Stimulated activated CD8-positive, alpha-beta memory T cell treated with anti-CD3 and anti-CD28 coated beads, Interleukin-12 subunit alpha, Interleukin-12 subunit beta, amount 100 ng/mL, for 24 hours (primary cell): ENCODE data around the gene FERMT2.

Source experiments
- DNase-seq: peaks from one replicate; pipeline ENCODE4 v3.0.0-alpha.2; 2020; ENCODE audit errors: extremely low read depth

Gene FERMT2, protein sequence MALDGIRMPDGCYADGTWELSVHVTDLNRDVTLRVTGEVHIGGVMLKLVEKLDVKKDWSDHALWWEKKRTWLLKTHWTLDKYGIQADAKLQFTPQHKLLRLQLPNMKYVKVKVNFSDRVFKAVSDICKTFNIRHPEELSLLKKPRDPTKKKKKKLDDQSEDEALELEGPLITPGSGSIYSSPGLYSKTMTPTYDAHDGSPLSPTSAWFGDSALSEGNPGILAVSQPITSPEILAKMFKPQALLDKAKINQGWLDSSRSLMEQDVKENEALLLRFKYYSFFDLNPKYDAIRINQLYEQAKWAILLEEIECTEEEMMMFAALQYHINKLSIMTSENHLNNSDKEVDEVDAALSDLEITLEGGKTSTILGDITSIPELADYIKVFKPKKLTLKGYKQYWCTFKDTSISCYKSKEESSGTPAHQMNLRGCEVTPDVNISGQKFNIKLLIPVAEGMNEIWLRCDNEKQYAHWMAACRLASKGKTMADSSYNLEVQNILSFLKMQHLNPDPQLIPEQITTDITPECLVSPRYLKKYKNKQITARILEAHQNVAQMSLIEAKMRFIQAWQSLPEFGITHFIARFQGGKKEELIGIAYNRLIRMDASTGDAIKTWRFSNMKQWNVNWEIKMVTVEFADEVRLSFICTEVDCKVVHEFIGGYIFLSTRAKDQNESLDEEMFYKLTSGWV

DNA sequence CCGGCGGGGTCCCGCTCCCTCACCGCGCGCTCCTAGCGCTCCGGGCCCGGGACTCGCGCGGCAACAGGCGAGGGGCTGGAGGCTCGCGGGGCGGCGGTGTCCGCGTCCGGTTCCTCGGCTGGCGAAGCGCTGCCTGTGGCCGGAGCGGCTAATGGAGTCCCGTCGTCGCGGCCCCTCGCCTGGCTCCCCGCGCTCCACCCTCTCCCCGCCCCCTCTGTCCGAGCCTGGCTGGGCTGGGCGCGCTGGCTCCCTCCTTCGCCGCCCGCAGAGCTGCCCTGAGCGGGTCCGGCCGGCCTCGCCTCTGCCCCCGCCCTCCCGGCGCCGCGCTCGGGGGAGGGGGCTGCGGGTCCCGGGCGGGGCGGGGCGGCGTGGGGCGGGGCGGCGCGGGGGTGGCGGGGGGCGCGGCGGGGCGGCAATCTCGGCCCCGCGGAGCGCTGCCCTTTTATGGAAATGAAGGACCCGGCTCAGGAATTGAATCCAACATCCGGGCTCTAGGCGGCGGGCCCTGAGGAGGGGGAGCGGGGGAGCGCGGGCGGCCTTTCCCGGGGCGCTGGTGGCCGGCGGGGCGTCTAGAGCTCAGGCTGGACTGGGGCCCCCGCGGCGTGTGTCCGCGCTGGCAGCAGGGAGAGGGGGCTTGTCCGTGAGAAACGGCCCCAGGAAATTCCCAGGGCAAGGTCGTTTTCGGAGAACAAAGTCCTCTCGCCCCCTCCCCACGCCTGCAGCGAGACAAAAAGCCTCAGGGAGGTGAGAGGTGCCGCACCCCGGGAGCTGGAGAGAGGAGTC, at the start of gene FERMT2:
FERMT2 (minus strand) TSS at position 153 of the 783 bp plus-strand sequence. CDS start 482 bp downstream, outside the sequence.
- no peak for DNase-seq

DNA sequence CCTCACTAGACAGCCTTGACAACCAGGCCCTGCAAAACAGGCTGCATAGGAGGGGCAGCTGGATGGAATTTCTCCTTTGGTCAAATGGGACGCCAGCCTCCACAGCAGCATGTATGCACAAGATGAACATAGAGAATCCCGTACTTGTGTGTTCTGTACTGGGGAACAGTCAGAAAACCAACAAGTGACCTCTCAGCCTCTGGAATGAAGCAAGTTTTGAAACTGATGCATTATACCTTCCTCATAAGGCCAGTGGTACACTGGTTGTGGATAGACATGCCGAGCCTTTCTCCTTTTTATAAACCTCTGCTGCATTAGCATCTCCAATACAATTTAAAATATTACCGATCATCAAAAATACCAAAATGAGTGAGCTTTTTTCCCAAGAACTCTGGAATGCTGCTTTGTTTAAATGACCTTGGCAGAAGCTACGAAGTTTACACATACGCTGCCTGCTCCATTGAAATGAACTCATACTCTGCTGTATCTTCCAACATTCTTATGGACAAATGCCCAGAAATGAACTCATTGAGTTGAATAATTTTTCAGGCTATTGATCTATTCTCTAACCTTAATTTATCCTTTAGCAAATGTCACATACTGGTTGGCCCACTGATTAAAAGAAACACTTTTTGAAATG, 47.6 kb upstream of the FERMT2 start:
- no peak for DNase-seq

DNA sequence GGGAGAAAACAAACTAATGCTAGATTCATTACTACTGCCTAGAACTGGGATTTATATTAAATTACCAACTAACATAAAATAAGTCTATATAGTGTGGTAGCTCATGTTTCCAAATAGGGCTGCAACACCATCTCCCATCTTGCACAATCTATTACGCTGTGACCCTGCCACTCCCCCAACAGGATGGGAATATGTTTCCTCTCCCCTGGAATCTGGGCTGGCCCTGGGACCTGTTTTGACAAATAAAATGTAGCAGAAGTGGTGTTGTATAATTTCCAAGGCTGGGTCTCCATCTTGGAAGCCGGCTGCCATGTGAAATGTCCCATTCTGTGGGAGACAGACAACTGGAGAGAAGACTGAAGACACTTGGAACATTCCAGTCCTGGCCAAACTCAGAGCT, 45.6 kb upstream of the FERMT2 start:
- no peak for DNase-seq

DNA sequence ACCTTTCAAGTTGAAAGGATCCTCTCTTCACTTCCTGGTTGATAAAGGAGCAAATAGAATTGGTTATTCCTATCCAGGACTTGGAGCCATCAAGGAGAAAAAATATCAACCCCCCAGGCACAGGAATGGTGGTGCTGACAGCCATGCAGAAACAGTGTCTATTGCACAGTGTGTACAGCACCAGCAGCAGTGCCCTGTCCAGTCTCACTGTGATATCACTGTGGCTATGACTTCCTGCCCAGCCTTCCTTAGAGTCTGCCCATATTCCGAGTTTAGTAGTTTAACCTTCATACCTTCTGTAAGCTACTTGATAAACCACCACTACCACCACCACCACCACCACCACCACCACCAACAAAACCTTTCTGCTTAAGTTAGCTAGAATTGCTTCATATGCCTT, 45.1 kb upstream of the FERMT2 start:
- DNase-seq: no peak

DNA sequence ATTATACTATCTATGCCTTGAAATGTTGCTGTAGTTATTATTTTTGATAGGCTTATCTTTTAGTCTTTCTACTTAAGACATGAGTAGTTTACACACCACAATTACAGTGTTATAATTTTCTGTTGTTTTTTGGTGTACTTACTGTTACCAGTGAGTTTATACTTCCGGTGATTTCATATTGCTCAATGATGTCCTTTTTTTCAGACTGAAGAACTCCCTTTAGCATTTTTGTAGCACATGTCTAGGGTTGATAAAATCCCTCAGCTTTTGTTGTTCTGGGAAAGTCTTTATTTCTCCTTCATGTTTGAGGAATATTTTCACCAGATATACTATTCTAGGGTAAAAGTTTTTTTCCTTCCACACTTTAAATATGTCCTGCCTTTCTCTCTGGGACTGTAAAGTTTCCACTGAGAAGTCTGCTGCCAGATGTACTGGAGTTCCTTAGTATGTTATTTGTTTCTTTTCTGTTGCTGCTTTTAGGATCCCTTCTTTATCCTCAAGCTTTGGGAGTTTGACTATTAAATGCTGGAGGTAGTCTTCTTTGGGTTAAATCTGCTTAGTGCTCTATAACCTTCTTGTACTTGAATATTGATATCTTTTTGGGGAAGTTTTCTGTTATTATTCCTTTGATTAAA, 41.5 kb upstream of the FERMT2 start:
- no peak for DNase-seq

- DNase-seq: no peak
These were observed 37.3 kb upstream of the FERMT2 start for GRCh38 chr14:52988139-52988538.

DNA sequence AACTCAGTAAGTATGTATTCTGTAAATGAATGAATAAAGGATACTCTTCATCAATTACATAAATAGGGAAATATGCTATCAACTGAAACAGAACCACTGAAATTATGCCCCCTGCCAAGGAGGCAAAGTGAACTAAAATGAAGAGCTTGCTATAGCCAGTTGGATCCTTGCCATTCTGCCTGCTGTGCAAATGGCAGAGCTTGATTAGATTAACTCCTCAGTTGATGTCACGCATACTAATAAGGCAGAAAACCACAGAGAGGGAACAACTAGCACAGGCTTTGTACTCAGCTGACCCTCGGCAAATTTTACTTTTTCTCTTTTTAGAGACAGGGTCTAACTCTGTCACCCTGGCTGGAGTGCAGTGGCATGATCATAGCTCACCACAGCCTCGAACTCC, 36.7 kb upstream of the FERMT2 start:
- no peak for DNase-seq

GRCh38 chr14:52987042-52987441, 36.2 kb upstream of the FERMT2 start:
- no peak for DNase-seq

DNA sequence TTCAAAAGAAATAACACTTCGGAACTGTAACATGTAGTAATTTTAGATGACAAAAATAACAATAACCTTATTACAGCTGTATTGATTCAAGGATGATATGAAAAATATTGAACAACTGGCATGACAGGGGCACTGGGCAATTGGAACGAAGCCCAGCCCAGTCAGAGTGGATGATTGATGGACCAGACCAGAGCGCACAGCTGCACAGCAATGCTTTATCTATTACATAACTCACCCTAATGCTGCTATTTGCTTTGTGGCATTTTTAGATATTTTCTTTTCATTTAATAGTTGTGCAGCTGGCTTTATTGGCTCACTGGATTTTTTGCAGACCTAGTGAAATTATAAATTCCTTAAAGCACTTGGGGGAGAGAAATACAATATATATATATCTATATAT, 26.9 kb upstream of the FERMT2 start:
- DNase-seq: no peak

DNA sequence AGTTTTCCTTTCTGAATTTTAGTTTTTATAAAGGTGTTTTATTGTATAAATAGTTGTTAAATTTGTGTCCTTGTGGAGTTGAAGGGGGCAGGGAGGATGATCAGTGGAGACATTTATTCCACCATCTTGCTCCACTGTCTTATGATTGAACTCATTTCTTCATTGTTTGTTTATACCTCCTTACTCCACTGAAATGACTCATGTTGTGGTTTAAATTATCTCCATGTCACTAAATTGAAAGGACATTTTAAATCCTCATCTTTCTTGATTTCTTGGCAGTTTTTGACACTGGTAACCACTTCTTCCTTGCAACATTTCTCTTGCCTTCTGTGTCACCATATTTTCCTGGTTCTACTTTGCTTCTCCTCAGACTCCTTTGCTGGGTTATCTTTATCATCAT, 23.6 kb upstream of the FERMT2 start:
- DNase-seq: no peak

DNA sequence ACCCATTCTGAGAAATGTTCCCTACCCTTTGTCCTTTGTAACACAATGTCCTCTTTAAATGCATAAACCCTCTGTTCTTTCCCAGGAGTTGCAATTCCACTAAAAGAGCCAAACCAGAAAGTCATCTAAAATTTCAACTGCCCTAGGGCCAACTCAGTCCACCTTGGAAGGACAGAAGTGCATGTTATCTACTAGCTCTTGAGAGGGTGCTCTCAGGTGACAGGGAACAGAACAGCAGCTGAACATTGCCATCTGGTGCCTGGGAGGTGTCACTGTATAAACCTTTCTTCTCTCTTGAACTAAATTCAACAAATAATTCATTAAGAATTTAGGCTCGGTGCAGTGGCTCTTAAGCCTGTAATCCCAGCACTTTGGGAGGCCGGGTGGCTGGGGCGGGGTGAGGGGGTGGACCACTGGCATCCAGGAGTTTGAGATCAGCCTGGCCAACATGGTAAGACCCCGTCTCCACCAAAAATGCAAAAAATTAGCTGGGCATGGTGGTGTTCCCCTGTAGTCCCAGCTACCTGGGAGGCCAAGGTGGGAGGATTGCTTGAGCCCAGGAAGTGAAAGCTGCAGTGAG, 10.3 kb upstream of the FERMT2 start:
- DNase-seq: no peak

DNA sequence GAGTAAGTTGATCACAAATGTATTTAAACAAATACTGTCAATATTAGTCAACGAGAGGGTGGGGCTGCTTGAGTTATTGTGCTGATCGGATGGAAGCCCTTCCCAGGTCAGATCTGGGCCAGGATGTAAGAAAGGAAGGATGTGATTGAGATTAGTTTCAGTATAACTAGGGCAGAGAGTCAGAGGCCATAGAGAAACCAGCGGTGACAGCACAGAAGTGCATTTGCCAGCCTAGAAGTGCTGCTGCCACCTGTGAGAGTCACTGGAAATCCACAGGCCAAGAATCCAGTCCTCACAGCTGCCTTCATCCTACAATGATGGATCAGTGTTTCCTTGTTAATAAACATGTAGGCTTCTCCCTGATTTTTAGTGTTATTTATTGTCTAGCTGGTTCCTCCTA, 9.8 kb upstream of the FERMT2 start:
- no peak for DNase-seq

DNA sequence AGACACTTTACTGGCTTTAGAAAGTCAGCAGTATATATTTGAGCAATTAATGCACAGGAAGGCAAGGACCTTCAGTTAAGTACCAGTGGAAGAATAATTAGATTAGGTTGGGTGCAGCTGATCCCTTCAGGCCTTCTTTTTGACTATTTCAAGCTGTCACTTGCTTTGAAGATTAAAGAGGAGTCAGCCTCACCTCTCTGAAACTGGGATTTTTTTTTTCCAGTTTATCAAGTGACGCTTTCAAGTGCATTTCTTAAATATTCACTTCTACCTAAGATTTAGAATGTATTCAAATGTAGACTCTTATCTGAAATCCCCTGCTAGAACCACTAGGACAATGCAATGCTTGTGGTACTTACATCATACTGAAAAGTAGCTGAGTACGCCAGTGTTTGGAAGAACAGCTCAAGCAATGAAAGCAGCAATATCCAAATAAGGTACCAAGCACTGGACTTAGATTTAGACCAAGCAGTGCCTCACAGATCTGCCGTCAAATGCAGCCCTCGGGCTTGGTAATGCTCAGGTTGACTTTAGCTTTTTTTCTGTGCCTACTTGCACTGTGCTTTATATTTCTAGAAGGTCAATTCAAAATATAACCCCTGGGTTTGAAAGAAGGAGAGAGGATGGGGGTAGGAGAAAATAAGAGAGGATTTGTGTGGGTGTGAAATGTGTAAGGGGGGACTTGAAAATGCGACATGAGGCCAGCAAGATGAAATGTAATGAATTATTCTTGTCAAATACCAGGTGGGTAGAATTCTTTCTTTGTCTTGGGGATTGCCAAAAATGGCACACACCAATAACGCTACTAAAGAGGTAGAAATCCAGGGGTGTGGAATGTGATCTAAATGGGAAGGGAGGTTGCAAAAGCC, 3.7 kb upstream of the FERMT2 start:
- no peak for DNase-seq

- no peak for DNase-seq
These were observed 1.1 kb upstream of the FERMT2 start for GRCh38 chr14:52951681-52952554.

DNA sequence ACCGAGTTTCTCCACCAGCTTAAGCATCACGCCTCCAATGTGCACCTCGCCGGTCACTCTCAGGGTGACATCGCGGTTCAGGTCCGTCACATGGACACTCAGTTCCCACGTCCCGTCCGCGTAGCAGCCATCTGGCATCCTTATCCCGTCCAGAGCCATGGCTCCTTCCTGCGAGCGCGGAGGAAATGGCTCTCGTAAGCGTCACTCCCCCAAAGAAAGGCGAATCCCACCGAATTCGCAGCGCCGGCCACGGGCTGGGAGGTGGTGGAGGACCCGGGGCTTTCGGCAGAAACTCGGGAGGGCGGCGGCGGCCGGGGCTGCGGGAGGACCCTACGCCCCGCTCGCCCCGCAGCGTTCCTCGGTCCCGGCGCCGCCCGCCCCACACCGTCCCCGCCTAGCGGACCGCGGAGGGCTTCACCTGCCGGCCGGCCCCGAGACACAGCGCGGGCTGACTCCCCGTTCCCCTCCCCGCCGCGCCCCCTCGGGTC, 396 bp downstream of the FERMT2 start:
- DNase-seq: no peak

GRCh38 chr14:52949711-52950409, 990 bp downstream of the FERMT2 start:
- no peak for DNase-seq

DNA sequence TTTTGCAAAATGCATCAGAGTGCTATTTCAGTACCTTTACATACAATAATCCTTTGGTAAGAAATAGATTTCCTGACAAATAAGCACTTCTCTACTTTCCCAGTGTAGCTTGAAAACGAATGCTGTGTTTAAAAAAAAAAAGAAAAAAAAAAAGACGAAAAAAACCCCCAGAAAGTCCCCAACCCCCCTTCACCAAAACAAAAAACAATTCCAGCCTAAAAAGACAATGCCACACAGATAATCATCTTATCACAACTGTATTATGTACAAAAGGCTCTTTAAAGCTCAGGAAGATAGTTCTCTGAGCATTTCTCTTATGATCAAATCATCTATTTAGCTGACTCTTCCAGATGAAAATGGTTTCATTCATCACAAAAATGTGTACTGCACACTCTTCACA, 1.6 kb downstream of the FERMT2 start:
- no peak for DNase-seq

DNA sequence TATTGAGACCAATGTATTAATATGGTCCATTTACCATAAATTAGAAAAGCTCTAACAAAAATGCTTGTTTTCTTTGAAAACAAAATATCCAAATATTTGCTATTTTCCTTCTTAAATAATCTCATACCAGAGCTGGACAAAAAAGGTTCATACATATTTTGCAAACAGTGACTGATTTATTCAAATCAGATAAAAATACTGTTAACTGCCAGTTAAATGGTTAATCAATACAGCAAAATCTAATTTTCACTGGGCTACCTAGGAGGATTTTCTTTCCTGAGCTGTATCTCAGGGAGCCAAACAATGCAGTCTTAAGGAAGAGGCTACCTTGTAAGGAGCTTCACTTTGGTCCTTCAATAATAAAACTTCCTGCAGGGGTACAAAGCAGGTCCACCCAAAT, 2.0 kb downstream of the FERMT2 start:
- DNase-seq: no peak
